ENCODE measurements around the gene TRPM3.
A peak's percentile ranks its signal among the peaks of the same experiment; 100 is the strongest.
"Not testable (repeated sequence)": the region's sequence is repeated elsewhere in the genome, so short reads cannot be mapped to it uniquely, and the experiment has no call there.

The TRPM3 gene

GRCh38 chr9:70746760-70747159, 374.7 kb downstream of the TRPM3 start:
- no peak for FAIRE-seq

GRCh38 chr9:70746316-70746715, 375.1 kb downstream of the TRPM3 start:
- no peak for FAIRE-seq

GRCh38 chr9:70724794-70725193, 396.6 kb downstream of the TRPM3 start:
- not testable (repeated sequence) for FAIRE-seq

DNA sequence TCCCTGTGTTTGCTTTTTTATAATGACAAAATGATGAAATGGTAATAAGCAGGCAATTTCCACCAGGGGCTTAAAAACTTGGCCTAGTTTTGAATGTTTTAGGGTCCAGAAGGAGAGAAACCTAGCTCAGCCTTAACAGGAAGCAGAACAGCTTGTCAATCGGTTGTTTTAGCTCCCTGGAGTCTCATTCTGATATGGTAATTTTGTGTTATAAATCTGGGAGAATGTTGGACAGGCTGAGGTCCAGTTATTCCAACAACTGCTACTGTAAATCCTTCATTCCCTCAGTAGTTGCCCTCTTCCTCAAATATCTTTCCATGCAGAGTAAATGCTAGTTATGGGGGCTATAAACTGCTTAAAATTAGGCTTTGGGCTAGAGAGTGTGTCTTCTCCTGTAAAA, 397.4 kb downstream of the TRPM3 start:
- FAIRE-seq = not testable (repeated sequence)

- not testable (repeated sequence) for FAIRE-seq
Observed at GRCh38 chr9:70706797-70707196, 414.6 kb downstream of the TRPM3 start.

- FAIRE-seq = no peak
Observed at GRCh38 chr9:70701163-70701562, 420.3 kb downstream of the TRPM3 start.

DNA sequence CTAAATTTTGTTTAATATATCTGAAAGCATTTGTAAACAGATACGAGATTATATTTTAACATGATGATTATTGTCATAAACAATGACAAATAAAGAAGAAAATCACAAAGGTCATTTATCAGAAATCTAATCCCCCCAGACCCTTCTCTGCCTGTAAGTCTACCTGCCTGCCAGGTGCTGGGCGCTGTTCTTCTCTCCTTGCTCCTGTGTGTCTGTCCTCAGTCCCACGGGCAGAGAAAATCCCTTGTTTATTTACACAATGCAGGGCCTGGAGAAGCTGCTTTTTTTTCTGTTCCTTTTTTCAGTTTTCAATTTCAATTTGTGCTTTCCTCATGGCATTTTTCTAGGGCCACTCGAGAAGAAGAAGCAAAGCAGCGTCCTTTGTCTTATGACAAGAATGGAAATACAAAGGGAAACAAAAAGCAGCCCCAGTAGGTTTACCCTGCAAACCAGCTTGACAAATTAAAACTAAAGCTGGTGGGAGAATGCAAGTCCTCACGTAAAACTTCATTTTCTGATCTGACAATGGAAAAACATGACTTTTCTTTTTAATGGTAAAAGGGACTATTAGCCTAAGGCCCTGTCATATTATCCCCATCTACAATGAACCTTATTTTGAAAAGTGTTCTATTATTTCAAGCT, 424.6 kb downstream of the TRPM3 start:
- no peak for FAIRE-seq

GRCh38 chr9:70694758-70695157, 426.7 kb downstream of the TRPM3 start:
- no peak for FAIRE-seq

DNA sequence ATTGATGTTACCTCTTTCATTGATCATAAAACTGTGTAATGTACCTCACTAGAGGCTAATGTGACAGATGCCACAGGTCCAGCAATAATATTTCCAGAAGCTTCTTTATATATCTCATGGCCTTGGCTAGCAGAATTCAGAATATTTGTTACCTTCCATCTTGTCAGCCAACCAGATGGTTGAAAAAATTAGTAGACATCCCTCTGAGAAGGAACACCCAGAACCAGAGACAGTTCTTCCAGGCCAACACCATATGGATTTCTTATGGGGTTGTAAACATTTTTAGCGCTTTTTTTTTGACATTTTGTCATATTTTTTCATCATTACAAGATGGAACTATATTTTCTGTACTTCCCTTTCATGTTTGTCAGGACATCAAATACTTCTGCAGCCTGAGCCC, 428.2 kb downstream of the TRPM3 start:
- FAIRE-seq = no peak

DNA sequence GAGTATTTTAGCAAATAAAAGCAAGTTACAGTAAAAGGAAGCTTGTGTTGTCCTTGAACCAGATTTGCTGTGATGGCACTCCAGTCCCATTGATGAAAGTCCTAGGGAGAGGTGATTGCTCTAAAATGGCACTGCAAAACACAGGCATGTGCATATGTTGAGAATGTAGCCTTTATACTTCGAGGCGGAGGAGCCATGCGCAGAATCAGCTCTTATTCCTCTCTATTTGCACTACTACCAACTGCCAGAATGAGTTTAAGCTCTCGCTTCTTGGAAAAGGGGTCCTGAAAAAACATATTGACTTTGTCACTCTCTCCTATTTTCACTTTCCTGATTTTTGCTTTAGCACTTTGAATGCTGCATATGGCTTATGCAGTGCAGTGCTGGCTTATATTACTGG, 429.0 kb downstream of the TRPM3 start:
- FAIRE-seq = no peak

DNA sequence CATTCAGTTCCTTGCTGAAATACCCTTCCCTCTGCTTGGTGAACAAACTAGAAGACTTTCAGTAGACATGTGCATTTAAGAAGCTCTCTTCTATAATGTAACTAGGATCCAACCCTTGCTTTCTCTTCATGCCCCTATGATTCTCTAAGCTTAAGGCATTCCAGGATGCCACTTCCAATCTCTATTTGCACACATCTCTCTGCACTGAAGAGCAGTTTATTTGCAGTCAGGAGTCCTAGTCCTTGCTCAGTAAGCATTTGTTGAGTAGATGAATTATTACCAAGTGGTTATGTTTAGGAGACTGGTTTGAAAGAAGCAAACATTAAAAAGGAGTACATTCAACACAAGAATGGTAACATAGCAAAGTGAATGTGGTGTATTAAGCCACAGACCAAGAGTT, 432.7 kb downstream of the TRPM3 start:
- FAIRE-seq = no peak

DNA sequence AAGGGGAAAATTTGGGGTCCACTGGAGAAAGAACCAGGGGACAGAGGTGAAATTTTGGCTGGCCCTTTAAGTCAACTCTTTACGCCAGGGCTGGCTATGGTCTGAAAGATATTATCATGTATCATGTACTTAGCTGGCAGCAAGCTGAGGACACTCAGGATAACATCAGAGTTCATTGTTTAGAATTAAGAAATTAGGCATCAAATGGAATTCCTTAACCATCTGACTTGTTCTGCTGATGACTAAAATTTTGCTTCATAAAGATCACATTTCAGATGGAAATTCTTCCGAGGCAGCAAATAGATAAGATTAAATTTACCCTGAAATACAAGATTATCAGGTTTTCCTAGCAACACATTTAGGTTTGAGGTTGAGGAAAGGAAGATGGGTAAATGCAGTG, 437.6 kb downstream of the TRPM3 start:
- no peak for FAIRE-seq

- no peak for FAIRE-seq
Observed at GRCh38 chr9:70682298-70682697, 439.1 kb downstream of the TRPM3 start.

- FAIRE-seq = no peak
Observed at GRCh38 chr9:70679845-70680244, 441.6 kb downstream of the TRPM3 start.

DNA sequence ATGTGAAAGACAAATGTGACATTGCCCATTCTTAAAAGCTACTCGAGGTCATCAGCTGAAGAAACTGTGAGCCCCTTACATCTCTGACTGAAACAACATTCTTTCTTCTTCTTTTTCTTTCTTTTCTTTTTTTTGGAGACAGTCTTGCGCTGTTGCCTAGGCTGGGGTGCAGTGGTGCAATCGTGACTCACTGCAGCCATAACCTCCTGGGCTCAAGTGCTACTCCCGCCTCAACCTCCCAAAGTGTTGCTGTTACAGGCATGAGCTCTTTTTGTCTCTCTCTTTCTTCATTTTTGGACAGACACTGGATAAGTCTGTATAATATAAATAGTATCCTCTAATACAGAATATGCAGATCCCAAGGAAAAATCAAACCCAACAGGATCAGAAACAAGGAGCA, 443.3 kb downstream of the TRPM3 start:
- no peak for FAIRE-seq

GRCh38 chr9:70677055-70677735, 444.2 kb downstream of the TRPM3 start:
- FAIRE-seq = peak; percentile 96

- peak; percentile 93 for FAIRE-seq
Observed at GRCh38 chr9:70675868-70676370, 445.5 kb downstream of the TRPM3 start.

- peak; percentile 92 for FAIRE-seq
Observed at GRCh38 chr9:70673844-70674243, 447.6 kb downstream of the TRPM3 start.

DNA sequence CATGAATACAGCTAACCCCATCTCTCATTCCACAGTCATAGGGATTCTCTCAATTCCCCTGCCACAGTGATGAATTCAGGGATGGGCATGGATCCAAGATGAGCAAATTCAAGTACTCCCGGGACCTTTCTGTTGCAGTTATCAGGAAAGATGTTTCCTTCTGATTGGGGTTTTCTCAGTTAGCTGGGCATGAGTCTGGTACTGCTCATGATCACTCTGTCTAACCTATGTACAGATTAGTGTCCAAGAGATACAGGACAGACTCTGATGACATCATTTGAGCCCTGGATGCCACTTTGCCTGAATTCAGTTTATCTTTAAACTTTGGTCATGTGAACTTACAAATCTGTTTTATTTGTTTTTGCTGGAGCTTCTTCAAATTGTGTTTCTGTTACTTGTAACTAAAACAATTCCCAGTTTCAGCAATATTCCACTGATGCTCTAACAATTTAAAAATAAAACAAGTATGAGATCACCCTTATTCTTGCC, 449.2 kb downstream of the TRPM3 start:
- peak; percentile 85 for FAIRE-seq

GRCh38 chr9:70668751-70669150, 452.7 kb downstream of the TRPM3 start:
- no peak for FAIRE-seq

GRCh38 chr9:70658765-70659164, 462.7 kb downstream of the TRPM3 start:
- FAIRE-seq = no peak

- no peak for FAIRE-seq
Observed at GRCh38 chr9:70656281-70656680, 465.1 kb downstream of the TRPM3 start.

GRCh38 chr9:70654144-70654543, 467.3 kb downstream of the TRPM3 start:
- no peak for FAIRE-seq

GRCh38 chr9:70644627-70645026, 476.8 kb downstream of the TRPM3 start:
- not testable (repeated sequence) for FAIRE-seq

Data from endometrium (tissue), 2 donors.